ENCODE measurements around the gene SLC22A4.
A peak's percentile ranks its signal among the peaks of the same experiment; 100 is the strongest.

Gene SLC22A4

DNA sequence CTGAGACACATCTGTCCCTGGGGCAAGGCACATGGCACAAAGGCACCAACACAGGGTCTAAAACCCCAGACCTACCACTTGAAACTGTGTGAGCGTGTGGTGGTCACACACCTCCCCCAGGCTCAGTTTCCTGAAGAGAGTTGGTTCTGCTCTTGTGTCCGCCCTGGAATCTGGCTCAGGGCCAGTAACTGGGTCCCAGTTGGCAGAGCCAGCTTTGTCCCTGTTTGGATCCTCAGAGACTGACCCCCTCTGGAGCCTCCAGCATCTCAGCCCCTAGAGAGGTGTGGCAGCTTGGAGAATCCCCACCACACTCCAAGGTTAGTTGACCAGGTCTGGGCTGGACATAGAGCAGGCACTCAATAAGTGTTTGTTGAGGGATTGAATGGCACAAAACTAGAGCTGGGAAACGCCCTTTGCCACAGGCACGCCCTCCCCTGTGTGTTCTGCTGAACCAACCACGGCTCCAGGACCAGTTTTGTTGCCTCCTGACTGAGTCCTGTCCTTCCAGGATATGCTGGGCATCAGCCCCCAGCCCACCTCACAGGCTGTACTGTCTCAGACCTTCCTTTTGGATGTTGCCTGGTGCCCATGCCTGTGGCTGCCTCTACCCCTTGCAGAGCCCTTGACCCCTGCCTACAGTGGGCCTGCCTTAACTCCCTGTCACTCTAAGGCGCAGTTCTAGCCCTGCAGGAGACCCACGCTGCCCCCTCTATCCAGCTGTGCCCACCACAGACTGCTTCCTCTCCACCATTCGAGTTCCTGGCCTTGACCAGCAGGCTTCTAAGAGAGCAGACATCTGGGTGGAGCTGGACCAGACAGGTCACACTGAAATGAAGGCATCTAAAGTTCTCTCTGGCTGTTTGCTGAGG is 40.5 kb upstream of the SLC22A4 start:
- FAIRE-seq (no peak), DNase-seq (ENCODE audit: insufficient read length, low spot score) (no peak)
- TF ChIP-seq, protein P1, sequence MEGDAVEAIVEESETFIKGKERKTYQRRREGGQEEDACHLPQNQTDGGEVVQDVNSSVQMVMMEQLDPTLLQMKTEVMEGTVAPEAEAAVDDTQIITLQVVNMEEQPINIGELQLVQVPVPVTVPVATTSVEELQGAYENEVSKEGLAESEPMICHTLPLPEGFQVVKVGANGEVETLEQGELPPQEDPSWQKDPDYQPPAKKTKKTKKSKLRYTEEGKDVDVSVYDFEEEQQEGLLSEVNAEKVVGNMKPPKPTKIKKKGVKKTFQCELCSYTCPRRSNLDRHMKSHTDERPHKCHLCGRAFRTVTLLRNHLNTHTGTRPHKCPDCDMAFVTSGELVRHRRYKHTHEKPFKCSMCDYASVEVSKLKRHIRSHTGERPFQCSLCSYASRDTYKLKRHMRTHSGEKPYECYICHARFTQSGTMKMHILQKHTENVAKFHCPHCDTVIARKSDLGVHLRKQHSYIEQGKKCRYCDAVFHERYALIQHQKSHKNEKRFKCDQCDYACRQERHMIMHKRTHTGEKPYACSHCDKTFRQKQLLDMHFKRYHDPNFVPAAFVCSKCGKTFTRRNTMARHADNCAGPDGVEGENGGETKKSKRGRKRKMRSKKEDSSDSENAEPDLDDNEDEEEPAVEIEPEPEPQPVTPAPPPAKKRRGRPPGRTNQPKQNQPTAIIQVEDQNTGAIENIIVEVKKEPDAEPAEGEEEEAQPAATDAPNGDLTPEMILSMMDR (IDR thresholded peaks at IDR 0.05; ENCODE audit: insufficient read depth, missing control alignments), result no peak

DNA sequence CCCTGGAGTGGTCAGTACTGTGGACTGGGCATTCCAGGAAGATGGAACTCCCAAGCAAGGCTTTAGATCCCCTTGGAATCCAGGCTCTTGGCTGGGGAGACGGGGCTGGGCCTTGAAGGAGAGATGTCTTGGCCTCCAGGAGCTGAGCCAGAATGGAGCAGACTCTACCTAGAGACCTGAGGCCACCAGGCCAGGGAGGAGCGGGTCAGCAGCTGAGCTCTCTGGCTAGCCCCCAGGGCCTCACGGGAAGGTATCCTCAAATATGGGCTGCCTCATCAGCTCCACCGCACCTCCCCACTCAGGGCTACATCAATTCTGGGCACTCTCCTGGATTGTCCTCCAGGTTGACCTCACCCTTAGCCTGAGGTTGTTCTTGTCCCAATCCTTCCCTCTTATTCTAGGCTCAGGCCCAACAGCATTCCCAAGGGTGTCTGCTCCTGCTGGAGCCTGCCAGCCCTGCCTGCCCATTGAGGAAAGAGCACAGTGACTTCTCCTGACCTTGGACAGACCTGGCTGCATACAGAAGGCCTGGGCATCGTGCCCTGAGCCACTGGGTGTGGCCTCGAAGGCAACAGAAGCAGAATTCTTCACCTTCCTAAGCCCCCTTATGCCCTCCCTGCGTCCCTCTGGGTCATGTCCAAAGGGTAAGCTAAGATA is 39.7 kb upstream of the SLC22A4 start:
- no peak for FAIRE-seq
- DNase-seq (ENCODE audit: insufficient read length, low spot score), result no peak
- TF ChIP-seq, protein P1 (IDR thresholded peaks at IDR 0.05; ENCODE audit: insufficient read depth, missing control alignments), result no peak

GRCh38 chr5:132256086-132256782 is 38.0 kb upstream of the SLC22A4 start:
- DNase-seq (ENCODE audit: insufficient read length, low spot score) (no peak), FAIRE-seq (no peak)
- TF ChIP-seq, protein P1 (IDR thresholded peaks at IDR 0.05; ENCODE audit: insufficient read depth, missing control alignments), result no peak

DNA sequence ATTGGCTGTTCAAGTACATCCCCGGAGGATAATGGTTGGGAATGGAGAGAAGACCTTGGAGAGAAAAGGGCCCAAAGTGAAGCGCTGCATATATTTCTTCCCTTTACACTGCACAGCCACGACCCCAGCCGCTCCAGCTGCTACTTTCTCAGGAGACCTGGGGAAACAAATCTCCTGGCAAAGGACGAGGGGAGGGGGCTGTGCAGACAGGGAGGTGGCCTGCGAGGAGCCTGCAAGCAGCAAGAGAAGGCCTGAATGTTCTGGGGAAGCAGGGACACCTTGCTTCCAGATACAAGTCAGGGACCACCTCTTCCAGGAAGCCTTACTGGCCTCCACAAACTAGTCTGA is 37.4 kb upstream of the SLC22A4 start:
- FAIRE-seq, result no peak
- TF ChIP-seq, protein P1 (IDR thresholded peaks at IDR 0.05; ENCODE audit: insufficient read depth, missing control alignments), result no peak
- no peak for DNase-seq (ENCODE audit: insufficient read length, low spot score)

GRCh38 chr5:132257131-132258101 is 36.8 kb upstream of the SLC22A4 start, which contains the start of gene PDLIM4:
PDLIM4 (plus strand) TSS chr5:132257696; CDS start chr5:132257735, 39 bp downstream.
- DNase-seq (ENCODE audit: insufficient read length, low spot score), result peak; percentile 58
- no peak for FAIRE-seq
- TF ChIP-seq, protein P1 (IDR thresholded peaks at IDR 0.05; ENCODE audit: insufficient read depth, missing control alignments), result no peak

Data from D721Med (cell line).